GM21515 (cell line): ENCODE data around the gene PEDS1.
"Not testable (repeated sequence)": the region's sequence is repeated elsewhere in the genome, so short reads cannot be mapped to it uniquely, and the experiment has no call there.

Experiments
- ATAC-seq: cut with Tn5 transposase; IDR thresholded peaks from one replicate; pipeline ENCODE4 v1.9.1; 2021; ENCODE audit not compliant: unreplicated experiment

The PEDS1 gene

GRCh38 chr20:50153500-50154377 is at the start of gene PEDS1:
Gene PEDS1, minus strand, starts transcription at chr20:50153723. Its CDS starts 86 bp downstream, at chr20:50153637.
- peak; percentile 91 for ATAC-seq

- ATAC-seq: no peak
These were observed 49.2 kb upstream of the PEDS1 start for GRCh38 chr20:50202677-50203076.

- not testable (repeated sequence) for ATAC-seq
These were observed 48.2 kb upstream of the PEDS1 start for GRCh38 chr20:50201710-50202109.

GRCh38 chr20:50200482-50201104 is 47.1 kb upstream of the PEDS1 start:
- no peak for ATAC-seq

GRCh38 chr20:50199703-50200102 is 46.2 kb upstream of the PEDS1 start:
- no peak for ATAC-seq

- no peak for ATAC-seq
These were observed 45.2 kb upstream of the PEDS1 start for GRCh38 chr20:50198716-50199115.

- no peak for ATAC-seq
These were observed 44.7 kb upstream of the PEDS1 start for GRCh38 chr20:50198180-50198666.

- no peak for ATAC-seq
These were observed 44.1 kb upstream of the PEDS1 start for GRCh38 chr20:50197463-50198179.

- no peak for ATAC-seq
These were observed 43.4 kb upstream of the PEDS1 start for GRCh38 chr20:50196896-50197295.

- no peak for ATAC-seq
These were observed 42.7 kb upstream of the PEDS1 start for GRCh38 chr20:50196248-50196647.

- no peak for ATAC-seq
These were observed 42.1 kb upstream of the PEDS1 start for GRCh38 chr20:50195524-50196120.

GRCh38 chr20:50194831-50195523 is 41.5 kb upstream of the PEDS1 start:
- no peak for ATAC-seq

- ATAC-seq: no peak
These were observed 40.9 kb upstream of the PEDS1 start for GRCh38 chr20:50194422-50194830.

- no peak for ATAC-seq
These were observed 40.4 kb upstream of the PEDS1 start for GRCh38 chr20:50193836-50194421.

GRCh38 chr20:50193199-50193835 is 39.8 kb upstream of the PEDS1 start:
- ATAC-seq: no peak

- no peak for ATAC-seq
These were observed 39.1 kb upstream of the PEDS1 start for GRCh38 chr20:50192364-50193198.

- no peak for ATAC-seq
These were observed 38.2 kb upstream of the PEDS1 start for GRCh38 chr20:50191544-50192363.

GRCh38 chr20:50191065-50191543 is 37.6 kb upstream of the PEDS1 start:
- ATAC-seq: no peak
